Stimulated activated CD8-positive, alpha-beta memory T cell treated with anti-CD3 and anti-CD28 coated beads, Interleukin-7, amount 100 ng/mL, for 4 hours (primary cell): ENCODE results near the gene COL6A1.

Experiments used
- DNase-seq, 2 donors: peaks; one replicate each; pipeline ENCODE4 v3.0.0-alpha.2; 2020; ENCODE audit warnings: low read depth in 2 of 2

Gene COL6A1

GRCh38 chr21:45994086-45994661, 12.6 kb downstream of the COL6A1 start:
- no peak for DNase-seq

DNA sequence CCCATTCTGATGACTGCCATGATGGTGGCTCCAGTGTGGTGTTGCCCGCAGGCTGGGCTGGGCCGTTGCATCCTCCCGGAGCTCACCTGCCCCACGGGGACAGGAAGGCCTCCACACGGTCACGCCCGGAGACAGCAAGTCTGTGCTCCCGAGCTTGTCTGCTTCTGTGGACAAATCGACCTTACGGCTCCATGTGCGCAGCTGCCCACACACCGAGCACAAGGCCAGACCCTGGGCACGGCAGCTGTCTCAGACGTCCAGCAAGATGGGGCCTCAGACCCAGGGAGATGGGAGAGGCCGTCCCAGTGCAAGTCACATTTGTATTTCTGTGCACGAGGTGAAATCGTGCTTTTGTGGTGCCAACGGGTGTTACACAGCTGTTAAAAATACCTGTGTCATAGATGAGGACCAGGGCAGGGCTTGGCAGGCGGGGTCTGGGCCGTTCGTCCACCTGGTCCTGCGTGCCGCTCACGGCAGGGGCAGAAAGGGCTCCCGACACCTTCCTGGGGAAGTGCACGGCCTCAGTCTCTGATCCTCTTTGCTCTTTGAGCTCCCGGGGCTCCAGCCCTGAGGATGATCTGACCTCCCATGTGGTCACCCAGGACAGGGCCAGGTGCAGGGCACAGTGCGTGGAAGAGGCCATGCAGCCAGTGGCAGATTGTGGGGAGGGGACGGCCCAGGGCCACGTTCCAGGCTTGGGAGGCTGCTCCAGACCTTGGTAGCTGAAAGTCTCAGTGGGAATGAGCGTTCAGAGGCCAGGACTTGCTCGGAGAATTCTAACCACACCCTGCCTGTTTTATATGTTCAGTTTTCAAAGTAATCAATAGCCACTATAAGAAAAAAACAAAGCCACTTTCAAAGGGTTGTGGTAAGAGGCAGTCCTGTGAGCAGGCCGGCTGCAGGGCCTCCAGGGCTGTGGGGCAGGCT, 13.5 kb downstream of the COL6A1 start:
- DNase-seq, result no peak

GRCh38 chr21:45995686-45996179, 14.2 kb downstream of the COL6A1 start:
- no peak for DNase-seq

DNA sequence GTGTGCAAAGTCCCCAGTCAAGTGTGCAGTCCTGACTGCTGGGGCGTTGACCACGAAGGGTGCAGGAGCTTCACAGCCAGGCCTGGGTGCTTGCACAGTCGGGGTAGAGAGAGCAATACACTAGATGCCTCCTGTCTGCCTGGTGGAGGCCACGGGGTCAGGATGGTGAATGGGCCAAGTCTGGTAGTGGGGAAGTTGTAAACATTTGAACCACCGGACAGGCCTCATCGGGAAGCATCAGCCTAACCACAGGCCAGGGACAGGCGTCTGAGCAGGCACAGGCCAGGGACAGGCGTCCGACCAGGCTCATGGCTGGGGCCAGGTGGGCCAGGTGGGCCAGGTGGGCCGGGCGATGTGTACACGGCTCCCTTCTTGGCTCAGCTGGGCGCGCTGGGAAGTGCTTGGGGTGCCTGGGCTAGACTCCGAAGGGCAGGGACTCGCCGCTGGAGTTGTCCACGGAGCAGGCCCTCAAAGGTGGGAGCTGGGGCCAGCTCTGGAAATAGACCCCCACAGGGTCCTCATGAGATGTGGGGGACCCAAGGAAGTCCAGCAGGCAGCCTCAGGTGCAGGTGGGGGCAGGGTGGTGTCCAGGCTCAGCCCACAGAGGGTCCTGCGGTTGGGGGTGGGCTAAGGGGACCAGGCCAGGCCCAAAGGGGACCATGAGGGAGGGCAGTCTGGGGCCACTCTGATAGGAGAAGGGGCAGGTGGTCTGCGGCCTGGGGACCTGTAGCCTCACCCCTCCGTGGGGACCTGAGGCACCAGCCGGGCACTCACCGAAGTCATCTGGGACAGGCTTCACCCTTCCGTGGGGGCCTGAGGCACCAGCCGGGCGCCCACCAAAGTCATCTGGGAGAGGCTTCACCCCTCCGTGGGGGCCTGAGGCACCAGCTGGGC, 15.0 kb downstream of the COL6A1 start:
- no peak for DNase-seq

DNA sequence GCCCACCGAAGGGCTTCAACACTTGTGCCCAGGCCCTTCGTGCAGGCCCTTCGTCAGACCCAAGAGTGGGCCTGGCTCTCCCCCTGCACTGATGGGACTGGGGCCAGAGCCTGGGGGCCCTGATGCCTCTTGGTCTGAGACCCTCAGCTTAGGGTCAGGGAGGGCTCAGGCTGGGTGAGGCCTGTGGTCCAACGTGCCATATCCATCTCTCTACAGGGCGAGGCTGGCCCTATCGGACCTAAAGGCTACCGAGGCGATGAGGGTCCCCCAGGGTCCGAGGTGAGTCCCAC, 15.6 kb downstream of the COL6A1 start:
- DNase-seq, result no peak

GRCh38 chr21:45997495-45998275, 16.1 kb downstream of the COL6A1 start:
- no peak for DNase-seq

DNA sequence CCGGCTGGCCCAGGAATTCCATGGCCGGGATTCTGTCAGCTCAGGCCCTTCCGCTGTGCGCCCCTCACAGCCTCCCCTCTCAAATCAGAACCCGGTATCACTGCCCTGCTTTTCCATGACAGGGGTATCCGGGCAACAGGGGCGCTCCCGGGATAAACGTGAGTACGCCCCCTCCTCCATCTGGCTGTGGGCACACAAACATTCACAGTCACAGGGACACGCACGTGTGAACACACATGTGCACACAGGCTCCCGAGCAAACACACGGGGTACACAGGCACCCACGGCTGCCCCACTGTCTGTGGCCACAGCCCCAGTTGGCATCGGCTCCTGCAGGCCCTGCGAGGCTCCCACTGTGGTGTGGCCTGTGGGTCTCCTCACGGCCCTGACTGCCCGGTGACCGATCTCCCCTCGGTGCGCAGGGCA, 16.7 kb downstream of the COL6A1 start:
- DNase-seq, result no peak

DNA sequence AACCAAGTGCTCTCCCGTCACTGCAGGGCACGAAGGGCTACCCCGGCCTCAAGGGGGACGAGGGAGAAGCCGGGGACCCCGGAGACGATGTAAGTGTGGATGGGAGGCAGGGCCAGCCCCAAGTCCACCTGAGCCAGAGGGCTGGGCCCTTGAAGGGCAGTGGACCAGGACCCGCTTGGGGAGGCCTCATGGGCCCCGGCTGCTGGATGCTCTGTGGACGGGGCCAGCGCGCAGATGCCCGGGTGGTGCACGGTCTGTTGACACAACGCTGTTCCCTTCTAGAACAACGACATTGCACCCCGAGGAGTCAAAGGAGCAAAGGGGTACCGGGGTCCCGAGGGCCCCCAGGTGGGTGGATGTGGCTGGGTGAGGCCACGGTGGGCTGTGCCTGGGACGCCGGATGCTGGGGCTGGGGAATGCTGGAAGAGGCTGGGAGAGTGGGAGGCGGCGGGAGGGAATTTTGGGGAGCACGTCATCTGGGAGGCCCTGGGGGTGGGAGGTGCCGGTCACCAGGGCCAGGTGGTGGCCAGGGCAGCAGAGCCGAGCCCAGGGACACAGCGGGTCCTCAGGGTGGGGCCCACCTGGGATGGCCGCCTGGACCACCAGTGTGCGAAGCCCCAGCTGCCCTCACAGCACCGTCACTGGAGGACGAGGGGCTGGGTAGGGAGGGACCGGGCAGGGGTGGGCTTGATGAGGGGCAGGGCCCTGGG, 17.5 kb downstream of the COL6A1 start:
- no peak for DNase-seq

DNA sequence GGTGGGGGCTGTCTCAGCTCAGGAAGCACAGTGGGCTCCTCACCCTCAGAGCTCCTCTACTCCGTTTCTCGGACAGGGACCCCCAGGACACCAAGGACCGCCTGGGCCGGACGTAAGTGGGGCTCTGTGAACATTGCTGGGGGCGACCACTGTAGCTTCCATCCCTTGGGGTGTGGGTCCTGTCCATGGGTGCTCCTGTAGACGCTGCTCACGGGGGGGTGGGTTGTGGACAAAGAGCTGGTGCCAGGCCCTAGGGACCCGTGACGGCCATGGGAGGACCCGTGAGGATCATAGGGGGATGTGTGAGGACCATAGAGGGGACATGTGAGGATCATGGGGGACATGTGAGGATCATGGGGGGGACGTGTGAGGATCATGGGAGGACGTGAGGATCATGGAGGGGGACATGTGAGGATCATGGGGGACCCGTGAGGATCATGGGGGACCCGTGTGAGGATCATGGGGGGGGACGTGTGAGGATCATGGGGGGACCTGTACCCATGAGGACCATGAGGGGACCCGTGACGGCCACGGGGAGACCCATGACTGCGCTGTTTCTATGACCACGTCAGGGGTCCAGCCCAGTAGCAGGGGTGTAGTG, 18.1 kb downstream of the COL6A1 start:
- no peak for DNase-seq

DNA sequence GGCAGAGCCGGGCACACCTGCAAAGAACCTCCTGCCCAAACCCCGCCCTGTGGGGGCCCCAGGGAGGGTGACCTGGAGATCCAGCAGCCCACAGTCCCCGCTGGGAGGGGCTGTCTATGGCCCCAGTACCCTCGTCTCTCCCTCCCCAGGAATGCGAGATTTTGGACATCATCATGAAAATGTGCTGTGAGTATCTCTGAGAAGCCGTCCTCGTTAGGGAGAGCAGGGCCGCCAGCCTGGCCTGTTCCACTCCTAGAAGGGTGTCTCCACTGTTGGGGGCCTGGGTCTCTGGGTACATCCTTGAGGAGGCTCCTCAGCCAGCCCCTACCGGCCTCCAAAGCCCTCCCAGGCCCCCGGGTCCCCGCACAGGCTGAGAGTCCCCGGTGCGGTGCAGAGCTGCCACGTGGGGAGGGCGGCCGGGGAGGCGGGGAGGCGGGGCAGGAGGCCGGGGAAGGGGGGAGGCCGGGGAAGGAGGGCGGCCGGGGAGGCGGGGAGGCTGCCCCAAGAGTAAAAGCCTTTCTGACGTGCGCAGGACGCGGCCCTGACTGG, 18.7 kb downstream of the COL6A1 start:
- DNase-seq, result no peak

GRCh38 chr21:46000731-46001641, 19.4 kb downstream of the COL6A1 start:
- DNase-seq, result no peak

DNA sequence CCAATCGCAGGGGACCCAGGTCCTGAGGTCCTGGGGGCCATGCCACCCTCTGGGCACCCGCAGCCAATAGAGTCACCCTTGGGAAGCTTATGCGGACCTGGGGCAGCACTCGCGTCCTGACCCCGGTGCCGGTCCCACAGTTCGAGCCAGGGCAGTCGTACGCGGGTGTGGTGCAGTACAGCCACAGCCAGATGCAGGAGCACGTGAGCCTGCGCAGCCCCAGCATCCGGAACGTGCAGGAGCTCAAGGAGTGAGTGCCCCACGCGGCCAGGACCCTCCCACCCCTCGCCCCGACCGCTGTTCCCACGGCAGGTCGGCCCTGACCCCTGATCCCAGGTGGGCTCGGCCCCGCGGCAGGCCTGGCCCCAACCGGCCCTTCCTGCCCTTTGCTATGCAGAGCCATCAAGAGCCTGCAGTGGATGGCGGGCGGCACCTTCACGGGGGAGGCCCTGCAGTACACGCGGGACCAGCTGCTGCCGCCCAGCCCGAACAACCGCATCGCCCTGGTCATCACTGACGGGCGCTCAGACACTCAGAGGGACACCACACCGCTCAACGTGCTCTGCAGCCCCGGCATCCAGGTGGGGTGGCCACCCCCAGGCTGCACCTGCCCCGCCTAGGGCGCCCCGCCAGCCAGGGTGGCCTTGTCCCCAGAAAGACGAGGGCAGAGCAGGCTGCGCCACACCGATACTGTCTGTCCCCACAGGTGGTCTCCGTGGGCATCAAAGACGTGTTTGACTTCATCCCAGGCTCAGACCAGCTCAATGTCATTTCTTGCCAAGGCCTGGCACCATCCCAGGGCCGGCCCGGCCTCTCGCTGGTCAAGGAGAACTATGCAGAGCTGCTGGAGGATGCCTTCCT, 20.5 kb downstream of the COL6A1 start:
- no peak for DNase-seq

DNA sequence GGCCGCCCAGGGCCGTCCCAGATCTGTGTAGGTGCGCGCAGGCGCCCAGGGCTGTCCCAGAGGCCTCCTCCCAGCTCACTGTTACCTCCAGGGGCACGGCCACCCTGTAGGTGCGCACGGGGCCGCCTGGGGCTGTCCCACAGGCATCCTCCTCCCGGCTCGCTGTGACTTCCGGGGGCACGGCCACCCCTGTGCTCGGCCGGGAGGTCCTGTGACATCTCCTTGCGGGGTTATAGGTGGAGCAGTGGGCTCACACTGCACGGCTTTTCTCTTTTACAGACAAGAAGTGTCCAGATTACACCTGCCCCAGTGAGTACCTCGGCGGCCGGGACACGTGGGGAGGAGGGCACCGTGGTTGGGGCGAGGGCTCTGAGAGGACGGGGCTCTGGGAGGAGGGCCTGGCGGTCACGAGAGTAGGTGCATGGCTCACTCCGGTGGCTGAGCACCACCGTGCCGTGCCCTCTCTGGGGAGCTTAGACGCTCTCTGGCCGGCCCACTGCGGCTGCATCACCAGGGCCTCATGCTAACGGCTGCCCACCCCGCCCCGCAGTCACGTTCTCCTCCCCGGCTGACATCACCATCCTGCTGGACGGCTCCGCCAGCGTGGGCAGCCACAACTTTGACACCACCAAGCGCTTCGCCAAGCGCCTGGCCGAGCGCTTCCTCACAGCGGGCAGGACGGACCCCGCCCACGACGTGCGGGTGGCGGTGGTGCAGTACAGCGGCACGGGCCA, 21.4 kb downstream of the COL6A1 start:
- DNase-seq, result no peak

DNA sequence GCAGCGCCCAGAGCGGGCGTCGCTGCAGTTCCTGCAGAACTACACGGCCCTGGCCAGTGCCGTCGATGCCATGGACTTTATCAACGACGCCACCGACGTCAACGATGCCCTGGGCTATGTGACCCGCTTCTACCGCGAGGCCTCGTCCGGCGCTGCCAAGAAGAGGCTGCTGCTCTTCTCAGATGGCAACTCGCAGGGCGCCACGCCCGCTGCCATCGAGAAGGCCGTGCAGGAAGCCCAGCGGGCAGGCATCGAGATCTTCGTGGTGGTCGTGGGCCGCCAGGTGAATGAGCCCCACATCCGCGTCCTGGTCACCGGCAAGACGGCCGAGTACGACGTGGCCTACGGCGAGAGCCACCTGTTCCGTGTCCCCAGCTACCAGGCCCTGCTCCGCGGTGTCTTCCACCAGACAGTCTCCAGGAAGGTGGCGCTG, 22.0 kb downstream of the COL6A1 start:
- no peak for DNase-seq

GRCh38 chr21:46004168-46004861, 22.7 kb downstream of the COL6A1 start:
- no peak for DNase-seq

DNA sequence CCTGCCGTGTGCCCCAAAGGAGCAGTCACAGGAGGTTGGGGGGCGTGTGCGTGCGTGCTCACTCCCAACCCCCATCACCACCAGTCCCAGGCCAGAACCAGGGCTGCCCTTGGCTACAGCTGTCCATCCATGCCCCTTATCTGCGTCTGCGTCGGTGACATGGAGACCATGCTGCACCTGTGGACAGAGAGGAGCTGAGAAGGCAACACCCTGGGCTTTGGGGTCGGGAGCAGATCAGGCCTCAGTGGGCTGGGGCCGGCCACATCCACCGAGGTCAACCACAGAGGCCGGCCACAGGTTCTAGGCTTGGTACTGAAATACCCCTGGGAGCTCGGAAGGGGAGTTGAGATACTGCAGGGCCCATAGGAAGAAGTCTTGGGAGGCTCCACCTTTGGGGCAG, 23.5 kb downstream of the COL6A1 start:
- DNase-seq, result no peak

DNA sequence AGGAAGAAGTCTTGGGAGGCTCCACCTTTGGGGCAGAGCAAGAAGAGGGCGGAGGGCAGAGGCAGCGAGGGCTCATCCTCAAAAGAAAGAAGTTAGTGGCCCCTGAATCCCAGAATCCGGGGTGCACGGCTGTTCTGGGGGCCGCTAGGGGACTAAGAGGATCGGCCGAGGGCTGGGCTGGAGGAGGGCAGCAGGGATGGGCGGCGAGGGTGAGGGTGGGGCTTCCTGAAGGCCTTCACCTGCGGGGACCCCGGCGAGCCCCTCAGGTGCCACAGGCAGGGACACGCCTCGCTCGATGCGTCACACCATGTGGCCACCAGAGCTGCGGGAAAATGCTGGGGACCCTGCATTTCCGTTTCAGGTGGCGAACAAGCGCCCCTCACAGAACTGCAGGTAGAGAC, 23.9 kb downstream of the COL6A1 start:
- DNase-seq, result no peak
